A549 treated with Mapracorat at 1 μM for 4 hours (cell line): Measurements from ENCODE around the gene ZC2HC1B. TPM values are rescaled to one million over a fixed set of nuclear protein-coding genes. Genes with fewer than 3 reads are reported as not detected.

Experiments
- total RNA-seq: library from RNA; stranded (reverse); fragments of 200-300 nt; extraction: Qiagen RNA extraction; gene quantifications from 5 replicates; pipeline ENCODE4 v1.2.3, GENCODE V29; 2022

The ZC2HC1B gene
- total RNA-seq, result not detected in 5 replicates

GRCh38 chr6:143864234-143864633 lies at the start of gene ZC2HC1B:
TSS of gene ZC2HC1B (plus strand) at chr6:143864474. CDS start at chr6:143864540, 66 bp downstream.

GRCh38 chr6:143842902-143843676 lies 21.2 kb upstream of the ZC2HC1B start, which contains the start of gene LTV1:
TSS of gene LTV1 (plus strand) at chr6:143843338. CDS start at chr6:143843478, 140 bp downstream.

Other genes starting within 250 kb of the ZC2HC1B start
- 3.4 to 4.2 TPM (median 3.6 TPM) in 5 replicates for gene PHACTR2, start 186.5 kb upstream of the ZC2HC1B start, total RNA-seq
- 33.0 to 40.4 TPM (median 34.6 TPM) in 5 replicates for gene LTV1, start 21.1 kb upstream of the ZC2HC1B start, total RNA-seq
- 5.9 to 8.7 TPM (median 8.1 TPM) in 5 replicates for gene PLAGL1, start 143.8 kb downstream of the ZC2HC1B start, total RNA-seq
- gene SF3B5, start 231.1 kb downstream of the ZC2HC1B start, total RNA-seq, result 198 to 229 TPM (median 214 TPM) in 5 replicates